Muscle layer of colon (tissue), 2 donors: ENCODE results near the gene EVX1.

ENCODE experiments used
- H3K27ac ChIP-seq: one replicate; pipeline ENCODE4 v1.7.0; 2013; ENCODE audit warnings: low read depth, mild to moderate bottlenecking, low read length, moderate library complexity
- H3K27me3 ChIP-seq, 2 donors: one replicate each; pipeline ENCODE4 v1.7.0; 2013; ENCODE audit warnings: low read length in 2 of 2, mild to moderate bottlenecking in 2 of 2; ENCODE audit not compliant: insufficient read depth in 2 of 2, control insufficient read depth in 1 of 2
- H3K36me3 ChIP-seq: one replicate; pipeline ENCODE4 v1.7.0; 2013; ENCODE audit warnings: mild to moderate bottlenecking, low read length; ENCODE audit not compliant: insufficient read depth
- H3K4me1 ChIP-seq: one replicate; pipeline ENCODE4 v1.7.0; 2013; ENCODE audit warnings: mild to moderate bottlenecking, low read length; ENCODE audit not compliant: insufficient read depth
- H3K4me3 ChIP-seq, 2 donors: one replicate each; pipeline ENCODE4 v1.7.0; 2013; ENCODE audit warnings: low read length in 2 of 2, low read depth in 1 of 2, mild to moderate bottlenecking in 1 of 2, moderate library complexity in 1 of 2
- H3K9ac ChIP-seq: one replicate; pipeline ENCODE4 v1.7.0; 2013; ENCODE audit warnings: low read length
- H3K9me3 ChIP-seq: one replicate; pipeline ENCODE4 v1.7.0; 2013; ENCODE audit warnings: mild to moderate bottlenecking, low read length
- donor health status: abdominal sarcoma.
- donor health status: Adenocarcinoma of cecum.

EVX1 gene

DNA sequence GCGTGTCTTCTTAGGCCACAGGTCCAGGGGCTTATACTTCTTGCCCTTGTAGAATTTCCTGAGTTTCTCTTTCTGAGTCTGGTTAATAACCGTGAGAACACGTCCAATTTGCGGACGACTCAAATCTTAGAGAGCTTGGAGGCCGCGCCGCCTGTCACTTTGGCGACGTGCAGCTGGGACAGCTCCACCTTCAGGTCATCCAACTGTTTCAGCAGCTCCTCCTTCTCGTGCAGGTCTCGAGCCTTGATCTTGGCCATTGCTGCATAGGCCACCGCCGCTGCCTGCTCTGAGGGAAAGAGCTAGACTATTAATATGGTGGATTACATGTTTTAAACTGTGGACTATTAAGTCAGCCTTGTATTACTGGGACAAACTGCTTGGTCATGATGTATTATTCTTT lies 26.9 kb downstream of the EVX1 start:
- no peaks in the 10 kb centered on the region for H3K36me3 ChIP-seq
- no peaks in the 10 kb centered on the region for H3K4me1 ChIP-seq
- H3K27me3 ChIP-seq, result no peaks in the 10 kb centered on the region
- no peak overlapping the region for H3K4me3 ChIP-seq
- no peak overlapping the region for H3K27ac ChIP-seq
- no peak overlapping the region for H3K9ac ChIP-seq
- no peaks in the 10 kb centered on the region for H3K9me3 ChIP-seq

DNA sequence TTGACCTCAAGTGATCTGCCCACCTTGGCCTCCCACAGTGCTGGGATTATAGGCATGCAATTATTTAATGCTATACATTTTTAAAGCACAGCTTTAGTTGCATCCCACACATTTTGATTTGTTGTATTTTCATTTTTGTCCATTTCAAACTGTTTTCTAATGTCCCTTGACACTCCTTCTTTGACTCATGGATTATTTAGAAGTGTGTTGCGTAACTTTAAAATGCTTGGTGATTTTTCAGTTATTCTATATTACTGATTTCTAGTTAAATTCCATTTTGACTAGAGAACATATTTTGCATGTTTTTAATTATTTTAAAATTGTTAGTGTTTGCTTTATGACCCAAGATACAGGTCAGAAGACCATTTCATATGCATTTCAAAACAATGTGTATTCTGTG lies 28.8 kb downstream of the EVX1 start:
- no peak overlapping the region for H3K4me3 ChIP-seq
- no peaks in the 10 kb centered on the region for H3K27me3 ChIP-seq
- H3K36me3 ChIP-seq, result no peaks in the 10 kb centered on the region
- no peaks in the 10 kb centered on the region for H3K4me1 ChIP-seq
- H3K9ac ChIP-seq, result no peak overlapping the region
- H3K9me3 ChIP-seq, result no peaks in the 10 kb centered on the region
- H3K27ac ChIP-seq, result no peak overlapping the region

GRCh38 chr7:27277628-27278027 lies 35.0 kb downstream of the EVX1 start:
- no peak overlapping the region for H3K4me3 ChIP-seq
- no peaks in the 10 kb centered on the region for H3K27me3 ChIP-seq
- no peak overlapping the region for H3K27ac ChIP-seq
- H3K9ac ChIP-seq, result no peak overlapping the region
- H3K4me1 ChIP-seq, result no peaks in the 10 kb centered on the region
- H3K36me3 ChIP-seq, result no peaks in the 10 kb centered on the region
- no peaks in the 10 kb centered on the region for H3K9me3 ChIP-seq

DNA sequence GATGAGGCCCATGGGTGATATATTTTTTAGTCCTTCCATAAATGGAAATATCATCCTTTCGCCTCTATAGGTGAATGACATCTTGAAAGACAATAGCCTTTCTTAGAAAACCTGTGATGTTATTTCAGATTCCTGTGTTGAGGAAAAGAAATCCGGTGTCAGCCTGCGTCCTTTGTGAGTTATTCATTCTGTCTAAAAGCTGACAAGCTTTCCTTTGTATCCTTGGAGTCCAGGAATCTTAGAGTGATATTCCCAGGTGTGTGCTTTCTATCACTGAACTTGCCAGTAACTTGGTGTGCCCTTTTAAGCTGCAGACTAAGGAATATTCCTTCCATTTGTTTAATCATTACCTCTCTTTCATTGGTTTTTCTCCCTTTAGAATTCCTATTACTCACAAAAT lies 41.0 kb downstream of the EVX1 start:
- Histone ChIP-seq H3K9ac (no peak overlapping the region), H3K27me3 (no peaks in the 10 kb centered on the region), H3K4me1 (no peaks in the 10 kb centered on the region), H3K27ac (no peak overlapping the region), H3K36me3 (no peaks in the 10 kb centered on the region), H3K9me3 (no peaks in the 10 kb centered on the region), H3K4me3 (no peak overlapping the region)

- no peak overlapping the region for H3K27ac ChIP-seq
- no peaks in the 10 kb centered on the region for H3K36me3 ChIP-seq
- no peaks in the 10 kb centered on the region for H3K4me1 ChIP-seq
- no peaks in the 10 kb centered on the region for H3K9me3 ChIP-seq
- no peaks in the 10 kb centered on the region for H3K27me3 ChIP-seq
- no peak overlapping the region for H3K9ac ChIP-seq
- no peak overlapping the region for H3K4me3 ChIP-seq
Measured at GRCh38 chr7:27295236-27295635, 52.6 kb downstream of the EVX1 start.

DNA sequence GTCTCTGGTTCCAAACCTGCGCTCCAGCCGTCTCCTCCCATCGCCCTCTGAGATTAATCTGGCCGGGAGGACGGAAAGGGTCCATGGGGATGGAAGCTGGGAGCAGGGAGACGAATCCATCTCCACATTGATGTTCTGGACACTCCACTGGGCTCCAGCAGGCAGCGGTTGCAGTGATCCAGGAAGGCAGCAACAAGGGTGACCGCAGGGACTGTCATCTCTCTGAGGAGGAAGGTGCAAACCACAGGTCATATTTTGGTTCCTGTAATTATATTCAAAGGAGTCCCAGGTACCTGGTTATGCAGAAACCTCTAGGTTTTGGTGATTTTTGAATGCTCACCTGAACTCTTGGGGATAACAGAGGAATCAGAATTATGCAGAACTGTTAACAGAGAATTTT lies 54.8 kb downstream of the EVX1 start:
- H3K9me3 ChIP-seq, result no peaks in the 10 kb centered on the region
- H3K27me3 ChIP-seq, result no peaks in the 10 kb centered on the region
- no peak overlapping the region for H3K27ac ChIP-seq
- no peaks in the 10 kb centered on the region for H3K4me1 ChIP-seq
- no peak overlapping the region for H3K4me3 ChIP-seq
- no peak overlapping the region for H3K9ac ChIP-seq
- no peaks in the 10 kb centered on the region for H3K36me3 ChIP-seq
